ENCODE data around the gene ENTR1.

DNA sequence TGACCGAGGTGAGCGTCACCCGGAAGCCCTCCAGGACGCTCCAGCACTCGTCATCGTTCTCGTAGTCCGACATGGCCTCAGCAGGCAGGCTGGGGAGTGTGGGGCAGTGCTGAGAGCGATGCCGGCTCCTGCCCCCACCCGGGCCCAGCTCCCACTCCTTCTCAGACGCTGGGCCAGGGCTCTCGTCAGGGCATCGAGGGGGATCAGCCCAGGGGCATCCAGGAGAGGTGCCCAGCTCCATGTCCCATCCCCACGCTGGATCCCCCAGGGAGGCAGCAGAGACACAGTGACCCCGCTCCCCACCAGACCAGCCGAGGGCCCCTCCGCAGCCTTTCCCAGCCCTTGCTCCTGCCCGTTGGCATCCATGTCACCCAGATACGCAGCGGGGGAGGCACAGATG lies 38.4 kb downstream of the ENTR1 start:
- TF ChIP-seq, protein P1, sequence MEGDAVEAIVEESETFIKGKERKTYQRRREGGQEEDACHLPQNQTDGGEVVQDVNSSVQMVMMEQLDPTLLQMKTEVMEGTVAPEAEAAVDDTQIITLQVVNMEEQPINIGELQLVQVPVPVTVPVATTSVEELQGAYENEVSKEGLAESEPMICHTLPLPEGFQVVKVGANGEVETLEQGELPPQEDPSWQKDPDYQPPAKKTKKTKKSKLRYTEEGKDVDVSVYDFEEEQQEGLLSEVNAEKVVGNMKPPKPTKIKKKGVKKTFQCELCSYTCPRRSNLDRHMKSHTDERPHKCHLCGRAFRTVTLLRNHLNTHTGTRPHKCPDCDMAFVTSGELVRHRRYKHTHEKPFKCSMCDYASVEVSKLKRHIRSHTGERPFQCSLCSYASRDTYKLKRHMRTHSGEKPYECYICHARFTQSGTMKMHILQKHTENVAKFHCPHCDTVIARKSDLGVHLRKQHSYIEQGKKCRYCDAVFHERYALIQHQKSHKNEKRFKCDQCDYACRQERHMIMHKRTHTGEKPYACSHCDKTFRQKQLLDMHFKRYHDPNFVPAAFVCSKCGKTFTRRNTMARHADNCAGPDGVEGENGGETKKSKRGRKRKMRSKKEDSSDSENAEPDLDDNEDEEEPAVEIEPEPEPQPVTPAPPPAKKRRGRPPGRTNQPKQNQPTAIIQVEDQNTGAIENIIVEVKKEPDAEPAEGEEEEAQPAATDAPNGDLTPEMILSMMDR (IDR thresholded peaks at IDR 0.05): no peak
- no peak for TF ChIP-seq POLR2A (IDR thresholded peaks at IDR 0.05)

All from uterus (tissue), 2 donors.